Endothelial cell of umbilical vein (primary cell): ENCODE measurements around the gene FBXO44. TPM values are rescaled to one million over a fixed set of nuclear protein-coding genes. Genes with fewer than 3 reads are reported as not detected.

Experiments used
- BruUV-seq: library from RNA; stranded (reverse); fragments of 400-500 nt; replicated peaks from 2 replicates; lab custom pipeline; 2021; lab: Mats Ljungman, UMichigan
- CTCF ChIA-PET: fragments of 300-600, 350-600 bp; sonication (Branson Sonifier 250); formaldehyde crosslinking; loops from one replicate; lab custom pipeline; 2021; ENCODE audit warnings: antibody characterized with exemption, inconsistent platforms; lab: Charles Lee
- POLR2A ChIA-PET: fragments of 300-600, 350-600 bp; sonication (Branson Sonifier 250); formaldehyde crosslinking; loops from one replicate; lab custom pipeline; 2021; ENCODE audit warnings: antibody characterized with exemption, inconsistent platforms; lab: Charles Lee
- DNase-seq: peaks from one replicate; pipeline ENCODE4 v3.0.0-alpha.2; 2011; ENCODE audit warnings: low read depth, low spot score
- FAIRE-seq: peaks from 2 replicates; lab custom pipeline; 2011; peaks lifted over from hg19 to GRCh38; lab: Jason Lieb, UNC
- H2AFZ ChIP-seq: 2 replicates; pipeline ENCODE4 v1.6.0; 2012; ENCODE audit warnings: low read depth, low read length, control low read depth, inconsistent platforms
- H3K27ac ChIP-seq: 2 replicates; pipeline ENCODE4 v1.5.1; 2011; ENCODE audit warnings: low read depth, mild to moderate bottlenecking, control low read depth, low read length, moderate library complexity; ENCODE audit not compliant: insufficient read depth
- H3K27me3 ChIP-seq, 2 experiments: 2 replicates each; pipeline versions ENCODE4 v1.6.0 to v1.6.1; 2011; ENCODE audit warnings: low read length in 2 of 2, mixed read lengths in 1 of 2; ENCODE audit not compliant: control insufficient read depth in 2 of 2, insufficient read depth in 2 of 2
- H3K36me3 ChIP-seq, 2 experiments: 2 replicates in 1 of 2; 3 replicates in 1 of 2; pipeline ENCODE4 v1.5.1; 2011; ENCODE audit warnings: low read length in 2 of 2, mild to moderate bottlenecking in 1 of 2, moderate library complexity in 1 of 2; ENCODE audit not compliant: control insufficient read depth in 2 of 2, insufficient read depth in 2 of 2; ENCODE audit errors: extremely low read depth in 1 of 2
- H3K4me1 ChIP-seq: 3 replicates; pipeline ENCODE4 v1.5.1; 2011; ENCODE audit warnings: mild to moderate bottlenecking, low read length; ENCODE audit not compliant: control insufficient read depth, insufficient read depth; ENCODE audit errors: extremely low read depth
- H3K4me2 ChIP-seq: 2 replicates; pipeline ENCODE4 v1.6.1; 2011; ENCODE audit warnings: low read length, control low read depth, mixed read lengths; ENCODE audit not compliant: insufficient read depth
- H3K4me3 ChIP-seq, 3 experiments: fragments of 200-600 bp in 1 of 3; sonication (generic), shearing (Covaris generic) in 1 of 3; replicated peaks in 1 of 3; 2 replicates each; pipeline ENCODE4 v1.5.1; 2011 to 2016; ENCODE audit warnings: control low read depth in 3 of 3, low read length in 3 of 3, mild to moderate bottlenecking in 2 of 3, inconsistent platforms in 1 of 3, low read depth in 1 of 3, moderate library complexity in 1 of 3; ENCODE audit not compliant: insufficient read depth in 1 of 3
- H3K79me2 ChIP-seq: 2 replicates; pipeline ENCODE4 v1.6.0; 2012; ENCODE audit warnings: low read length, inconsistent platforms; ENCODE audit not compliant: control insufficient read depth, insufficient read depth
- H3K9ac ChIP-seq: replicated peaks from 2 replicates; pipeline ENCODE3; 2011; ENCODE audit warnings: low read length, control low read depth; ENCODE audit not compliant: insufficient read depth; ENCODE audit errors: extremely low read depth
- H3K9me1 ChIP-seq: replicated peaks from 3 replicates; pipeline ENCODE4 v1.6.0; 2011; ENCODE audit warnings: mild to moderate bottlenecking, low read length; ENCODE audit not compliant: control insufficient read depth, insufficient read depth; ENCODE audit errors: extremely low read depth
- H3K9me3 ChIP-seq: replicated peaks from 2 replicates; pipeline ENCODE4 v1.5.1; 2012; ENCODE audit warnings: low read length, inconsistent platforms; ENCODE audit not compliant: control insufficient read depth, insufficient read depth
- H4K20me1 ChIP-seq: replicated peaks from 2 replicates; pipeline ENCODE3; 2011; ENCODE audit warnings: mild to moderate bottlenecking, low read length; ENCODE audit not compliant: control insufficient read depth, insufficient read depth; ENCODE audit errors: extremely low read depth
- CTCF ChIP-seq, 2 donors: IDR thresholded peaks; 1 replicate in 1 of 2; 2 replicates in 1 of 2; pipeline ENCODE4 v1.5.1; 2011; ENCODE audit warnings: low read length in 2 of 2, mild to moderate bottlenecking in 2 of 2, moderate library complexity in 2 of 2, control low read depth in 1 of 2, inconsistent platforms in 1 of 2, low read depth in 1 of 2; ENCODE audit not compliant: insufficient read depth in 1 of 2; ENCODE audit errors: extremely low read depth in 1 of 2
- EZH2 ChIP-seq: IDR thresholded peaks from 2 replicates; pipeline ENCODE4 v1.6.1; 2012; ENCODE audit warnings: borderline replicate concordance, low read depth, mild to moderate bottlenecking, moderate library complexity, low read length, inconsistent platforms; ENCODE audit not compliant: severe bottlenecking
- FOS ChIP-seq: IDR thresholded peaks from 2 replicates; pipeline ENCODE4 v1.6.1; 2011; ENCODE audit warnings: mild to moderate bottlenecking, low read length, moderate library complexity, borderline replicate concordance; ENCODE audit not compliant: insufficient read depth
- GATA2 ChIP-seq: IDR thresholded peaks from 2 replicates; pipeline ENCODE4 v1.7.0; 2011; ENCODE audit warnings: low read depth, mild to moderate bottlenecking, moderate library complexity, mixed read lengths, low read length; ENCODE audit not compliant: insufficient read length, insufficient read depth
- JUN ChIP-seq: IDR thresholded peaks from 2 replicates; pipeline ENCODE4 v1.6.1; 2011; ENCODE audit warnings: borderline replicate concordance, low read depth; ENCODE audit not compliant: insufficient read length, insufficient read depth
- MAX ChIP-seq: IDR thresholded peaks from 2 replicates; pipeline ENCODE4 v1.6.1; 2011; ENCODE audit not compliant: insufficient read depth, insufficient read length
- MYC ChIP-seq: IDR thresholded peaks from one replicate; pipeline ENCODE4 v1.6.1; 2011; ENCODE audit warnings: mild to moderate bottlenecking, low read depth, low read length
- POLR2A ChIP-seq: IDR thresholded peaks from 2 replicates; pipeline ENCODE4 v1.6.1; 2012; ENCODE audit warnings: low read depth, mild to moderate bottlenecking, control low read depth, low read length
- POLR2AphosphoS5 ChIP-seq: IDR thresholded peaks from 2 replicates; pipeline ENCODE4 v1.6.1; 2012; ENCODE audit warnings: low read depth, mild to moderate bottlenecking, control low read depth, low read length, moderate library complexity; ENCODE audit not compliant: insufficient read depth
- dilution Hi-C: fragments of 300-500 bp; cut with MboI; formaldehyde crosslinking; loops from one replicate; pipeline ENCODE4 v1.15.0; 2019; ENCODE audit warnings: low sequenced_read_pairs; ENCODE audit not compliant: extremely low pct_ligation_motif_present
- intact Hi-C: fragments of 100-400 bp; cut with micrococcal nuclease; formaldehyde crosslinking; loops from one replicate; pipeline ENCODE4 v1.10.0; 2022
- polyA plus RNA-seq, 4 experiments: library from polyadenylated mRNA; depleted of rRNA in 3 of 4; stranded (reverse) in 3 of 4; unstranded in 1 of 4; fragments of >200 nt; gene quantifications; 2 replicates each; pipeline versions ENCODE4 v1.2.1 to v1.2.3, GENCODE V29; 2011 to 2012; ENCODE audit warnings: missing spikeins in 1 of 4
- total RNA-seq: library from RNA; stranded (reverse); gene quantifications from 2 replicates; pipeline ENCODE4 v1.2.3, GENCODE V29; 2021

FBXO44 gene
- total and polyA plus RNA-seq, 2 donors (not counting 3 experiments of a cell fraction or from before 2014, with no cell fraction given), result 16.8 to 22.5 TPM

DNA sequence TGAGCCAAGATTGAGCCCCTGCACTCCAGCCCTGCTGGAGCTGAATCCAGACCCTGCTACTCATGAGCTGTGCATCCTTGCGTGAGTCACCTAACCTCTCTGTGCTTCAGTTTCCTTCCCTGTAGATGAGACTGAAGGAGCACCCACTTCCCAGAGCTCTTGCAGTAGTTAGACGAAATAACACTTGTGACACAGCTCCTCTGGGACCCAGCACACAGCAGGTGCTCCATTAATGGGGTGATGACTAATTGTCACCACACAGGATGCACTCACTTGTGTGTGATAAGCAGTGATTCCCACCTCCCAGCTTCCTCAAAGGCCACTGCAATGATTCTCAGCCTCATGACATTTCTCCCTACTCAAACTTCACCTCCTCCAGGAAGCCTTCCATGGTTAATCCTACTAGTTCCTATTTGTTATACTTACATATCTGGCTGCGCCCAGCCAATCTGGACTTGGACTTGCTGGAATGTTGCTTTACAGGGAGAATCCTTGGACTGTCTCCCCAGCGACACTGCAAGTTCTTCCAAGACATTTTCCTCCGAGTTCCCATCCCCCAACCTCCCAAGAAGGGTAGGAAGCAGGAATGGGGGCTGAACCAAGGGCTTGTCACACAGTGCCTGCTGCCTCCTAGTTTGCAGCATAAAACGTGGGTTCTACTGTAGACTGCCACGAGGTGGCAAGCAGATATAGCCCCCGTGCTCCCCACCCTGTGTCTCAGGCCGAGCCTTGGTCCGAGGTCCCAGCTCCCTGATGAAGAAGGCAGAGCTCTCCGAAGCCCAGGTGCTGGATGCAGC, 54.1 kb downstream of the FBXO44 start:
- CTCF ChIA-PET, result interaction anchor here (1.0 to 6.0 kb wide), 12 partner anchors 9 to 671 kb away, joined by 3 to 50 read pairs (median 12); partner anchors contain the start of gene FBXO6
- peaks cover 1 to 13% of the 10 kb centered on the region in 2 experiments for H3K27me3 ChIP-seq
- dilution Hi-C loops (no loop called here), intact Hi-C loops (no loop called here)
- H2AFZ ChIP-seq, result no peak overlapping the region
- no peaks in the 10 kb centered on the region for H3K4me1 ChIP-seq
- H3K9me3 ChIP-seq, result no peaks in the 10 kb centered on the region
- no peak overlapping the region for H3K4me3 ChIP-seq
- no peaks in the 10 kb centered on the region for H3K79me2 ChIP-seq
- H3K36me3 ChIP-seq, result no peaks in the 10 kb centered on the region
- no peaks in the 10 kb centered on the region for H4K20me1 ChIP-seq
- no peaks in the 10 kb centered on the region for H3K9me1 ChIP-seq
- H3K27ac ChIP-seq, result no peak overlapping the region
- no peak for TF ChIP-seq MYC
- TF ChIP-seq MAX, result no peak
- no peak for TF ChIP-seq POLR2A
- no peak for TF ChIP-seq GATA2
- TF ChIP-seq JUN, result no peak
- no peak for TF ChIP-seq FOS
- TF ChIP-seq POLR2AphosphoS5, result no peak
- no peak for TF ChIP-seq CTCF (IDR thresholded peaks at IDR 0.05; ENCODE audit: extremely low read depth in 1 of 2, insufficient read depth in 1 of 2, low read depth in 1 of 2, low read length in 2 of 2)
- no peak for TF ChIP-seq EZH2
- POLR2A ChIA-PET, result no interaction called here
- FAIRE-seq (no peak), DNase-seq (no peak)
- BruUV-seq, result no TSS peak
- no peak overlapping the region for H3K4me2 ChIP-seq
- no peak overlapping the region for H3K9ac ChIP-seq
